GM19240 (cell line): ENCODE results near the gene TRIM2.

ENCODE experiments used
- DNase-seq: peaks from one replicate; pipeline ENCODE4 v3.0.0; 2011; ENCODE audit warnings: low spot score; ENCODE audit not compliant: insufficient read length

The TRIM2 gene

GRCh38 chr4:153275380-153276276, 71.4 kb downstream of the TRIM2 start:
- no peak for DNase-seq

- DNase-seq: no peak
These were observed 72.7 kb downstream of the TRIM2 start for GRCh38 chr4:153276971-153277370.

DNA sequence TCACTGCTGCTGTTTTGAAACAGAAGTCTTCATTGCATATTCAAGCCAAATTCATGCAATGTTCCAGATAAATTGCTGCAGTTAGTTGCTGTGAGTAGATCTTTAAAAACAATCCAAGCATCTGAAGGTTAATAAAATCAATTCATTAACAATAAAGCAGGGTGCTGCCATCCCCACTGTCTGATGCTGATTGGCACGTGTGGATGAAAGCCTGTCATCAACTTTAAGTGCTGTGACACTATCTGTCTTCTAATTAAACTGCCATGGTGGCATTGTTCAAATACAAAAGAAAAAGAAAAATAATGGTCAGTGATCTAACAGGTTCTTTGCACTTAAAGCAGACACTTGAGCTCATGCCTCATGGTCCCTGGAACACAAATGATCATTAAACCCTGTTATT, 77.2 kb downstream of the TRIM2 start:
- no peak for DNase-seq

DNA sequence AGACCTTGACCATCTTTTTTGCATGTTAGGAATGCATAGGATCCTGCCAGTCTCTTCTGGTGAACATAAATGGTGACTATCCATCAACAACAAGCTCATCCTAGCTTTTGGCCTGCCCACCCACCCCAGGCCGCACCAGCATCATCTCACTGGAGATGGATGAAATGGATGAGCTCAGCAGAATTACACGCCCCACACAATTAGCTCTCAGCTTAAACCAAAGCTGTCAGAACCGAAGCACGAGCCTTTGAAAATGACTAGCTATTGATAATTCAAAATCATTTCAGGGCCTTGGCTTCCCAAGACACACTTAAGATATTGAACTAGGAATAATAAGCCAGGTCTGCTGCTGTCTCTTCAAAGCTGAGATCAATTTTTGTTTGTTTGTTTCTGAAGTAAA, 77.8 kb downstream of the TRIM2 start:
- DNase-seq: no peak

- no peak for DNase-seq
These were observed 79.0 kb downstream of the TRIM2 start for GRCh38 chr4:153283260-153283659.

DNA sequence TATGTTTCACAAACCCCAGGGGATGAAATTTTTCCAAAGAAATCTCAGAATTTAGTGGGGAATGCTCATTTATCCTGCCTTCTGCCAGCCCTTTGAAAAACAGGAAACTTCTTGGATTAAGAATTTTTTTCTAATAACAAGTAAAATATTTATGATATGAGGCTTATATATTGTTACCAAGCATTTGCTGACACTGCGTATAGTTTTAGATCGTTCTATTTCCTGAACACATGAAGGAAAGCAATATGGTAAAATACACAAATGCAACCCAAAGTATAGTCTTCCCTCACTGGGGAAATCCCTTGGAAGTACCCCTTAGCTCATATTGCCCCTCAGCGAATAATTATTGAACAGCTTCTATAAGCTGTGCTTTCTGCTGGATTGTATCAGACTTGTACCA, 85.9 kb downstream of the TRIM2 start:
- no peak for DNase-seq

GRCh38 chr4:153291562-153291961, 87.3 kb downstream of the TRIM2 start:
- no peak for DNase-seq

- DNase-seq: no peak
These were observed 88.9 kb downstream of the TRIM2 start for GRCh38 chr4:153292897-153293741.

GRCh38 chr4:153293742-153294057, 89.5 kb downstream of the TRIM2 start:
- no peak for DNase-seq

GRCh38 chr4:153294631-153295030, 90.4 kb downstream of the TRIM2 start:
- DNase-seq: no peak

GRCh38 chr4:153295131-153295755, 91.0 kb downstream of the TRIM2 start:
- no peak for DNase-seq

- DNase-seq: no peak
These were observed 92.0 kb downstream of the TRIM2 start for GRCh38 chr4:153296040-153296823.

DNA sequence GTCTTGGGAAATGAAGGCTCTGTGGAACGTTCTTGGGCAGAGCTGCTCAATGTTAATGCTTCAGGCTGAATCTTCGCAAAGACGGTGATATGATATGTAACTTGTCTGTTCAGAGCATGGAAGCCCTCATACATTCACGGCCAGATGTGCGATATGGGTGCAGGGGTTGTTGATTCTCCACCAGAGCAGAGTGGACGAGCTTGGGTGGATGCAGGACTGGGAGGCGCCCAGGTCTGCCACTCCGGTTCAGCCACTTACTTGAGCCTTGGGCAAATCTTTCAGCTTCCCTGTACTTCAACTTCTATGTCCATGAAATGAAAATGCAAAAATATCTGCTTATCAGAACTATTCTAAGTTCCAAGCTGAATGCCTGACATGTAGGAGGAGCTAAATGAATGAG, 92.9 kb downstream of the TRIM2 start:
- no peak for DNase-seq

DNA sequence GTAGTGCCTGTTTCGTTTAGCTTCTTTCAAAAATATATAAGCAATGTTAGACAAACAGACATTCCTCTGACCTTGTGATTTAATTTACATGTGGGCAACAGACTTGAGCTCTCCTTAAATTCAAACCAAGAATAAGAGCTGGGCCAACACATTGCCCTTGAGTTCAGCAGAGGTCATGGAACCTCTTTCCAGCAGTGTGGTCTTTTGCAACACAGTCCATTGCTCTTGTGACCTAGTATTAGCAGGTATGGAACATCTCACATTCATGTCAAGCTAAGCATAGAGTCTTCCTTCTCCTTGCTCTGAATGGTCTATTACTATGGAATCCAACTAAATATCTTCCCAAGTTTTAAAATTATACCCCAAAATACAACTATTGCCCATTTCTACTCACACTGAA, 106.5 kb downstream of the TRIM2 start:
- no peak for DNase-seq

DNA sequence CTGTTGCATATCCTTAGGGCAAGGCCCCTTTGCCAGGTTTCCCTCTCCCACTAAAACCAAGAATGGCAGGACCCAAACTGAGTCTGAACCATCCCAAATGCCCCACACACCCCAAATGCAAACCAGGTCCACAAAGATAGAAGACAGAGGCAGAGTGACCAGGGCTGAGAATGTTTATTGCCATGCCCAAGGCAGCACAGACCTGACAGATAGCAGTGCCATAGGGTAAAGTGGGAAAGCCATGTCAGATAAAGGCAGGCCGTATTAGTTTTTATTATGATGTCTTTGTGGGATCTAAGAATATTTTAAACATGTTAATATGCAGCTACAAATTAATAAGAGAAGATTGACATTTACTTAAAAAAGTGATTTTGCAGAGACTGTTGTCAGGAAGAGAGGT, 110.7 kb downstream of the TRIM2 start:
- DNase-seq: no peak

- DNase-seq: peak; percentile 5
These were observed 114.6 kb downstream of the TRIM2 start for GRCh38 chr4:153318696-153319320.

DNA sequence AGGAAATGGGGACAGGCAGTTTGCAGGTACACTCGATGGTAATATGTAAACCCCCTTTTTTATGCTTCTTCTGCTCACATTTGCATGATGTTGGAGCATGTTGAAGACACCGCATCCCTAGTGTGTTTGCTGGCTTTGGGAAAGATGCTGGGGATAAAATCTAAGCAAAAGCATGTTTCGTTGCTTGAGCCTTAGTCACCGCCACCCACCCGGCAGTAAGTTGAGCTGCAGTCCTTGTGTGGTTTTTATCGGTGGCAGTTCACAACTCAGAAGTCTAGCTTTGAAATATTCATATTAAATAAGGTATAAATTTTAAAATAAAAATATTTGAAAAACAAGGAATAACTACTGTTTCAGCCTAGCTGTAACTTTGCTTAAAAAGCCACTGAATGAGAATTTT, 118.5 kb downstream of the TRIM2 start:
- no peak for DNase-seq

DNA sequence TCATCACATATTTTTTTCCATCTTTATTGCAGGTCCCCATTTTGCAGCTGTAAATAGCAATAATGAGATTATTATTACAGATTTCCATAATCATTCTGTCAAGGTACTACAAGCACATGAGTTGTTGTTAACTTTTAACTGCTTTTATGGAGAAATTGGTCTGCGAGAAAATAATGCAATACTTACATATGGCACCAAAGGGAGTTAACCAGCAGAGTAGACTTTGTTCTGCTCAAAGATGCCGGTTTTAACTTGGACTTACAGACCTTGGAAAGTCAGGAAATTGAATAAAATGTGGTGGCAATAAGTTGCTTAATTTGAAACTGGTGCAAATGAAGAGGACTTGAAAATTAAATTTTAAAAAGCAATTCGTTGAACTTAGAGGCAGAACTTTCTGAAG, 119.8 kb downstream of the TRIM2 start:
- DNase-seq: no peak

DNA sequence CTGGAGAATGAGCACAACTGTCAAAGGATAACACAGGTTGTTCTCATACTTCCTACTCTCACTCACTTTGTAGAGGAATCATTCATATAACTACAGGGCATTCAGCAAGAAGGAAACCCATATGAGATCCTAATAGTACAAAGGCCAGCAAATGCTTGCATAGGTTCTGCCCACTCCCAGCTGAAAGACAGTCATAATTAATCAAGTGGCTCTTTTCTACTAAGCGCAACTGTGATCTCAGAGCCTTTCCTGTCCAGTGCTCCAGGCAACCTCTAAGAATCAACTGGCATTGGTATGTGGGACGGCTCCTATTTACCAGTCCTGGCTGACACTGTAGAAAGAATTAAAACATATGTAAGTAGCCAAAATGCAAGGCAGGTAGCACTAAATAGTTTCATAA, 121.3 kb downstream of the TRIM2 start:
- no peak for DNase-seq

DNA sequence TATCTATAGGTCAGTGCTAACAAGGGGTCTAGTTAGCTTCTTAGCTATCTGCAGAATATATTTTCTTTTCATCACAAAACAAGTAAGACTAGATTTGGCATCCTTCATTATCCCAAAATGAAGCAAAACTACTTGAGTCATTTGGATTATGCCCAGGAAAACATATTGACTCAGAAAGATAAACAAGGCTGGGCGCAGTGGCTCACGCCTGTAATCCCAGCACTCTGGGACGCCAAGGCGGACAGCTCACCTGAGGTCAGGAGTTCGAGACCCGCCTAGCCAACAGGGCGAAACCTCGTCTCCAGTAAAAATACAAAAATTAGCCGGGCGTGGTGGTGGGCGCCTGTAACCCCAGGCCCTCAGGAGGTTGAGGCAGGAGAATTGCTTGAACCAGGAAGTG, 122.3 kb downstream of the TRIM2 start:
- no peak for DNase-seq

DNA sequence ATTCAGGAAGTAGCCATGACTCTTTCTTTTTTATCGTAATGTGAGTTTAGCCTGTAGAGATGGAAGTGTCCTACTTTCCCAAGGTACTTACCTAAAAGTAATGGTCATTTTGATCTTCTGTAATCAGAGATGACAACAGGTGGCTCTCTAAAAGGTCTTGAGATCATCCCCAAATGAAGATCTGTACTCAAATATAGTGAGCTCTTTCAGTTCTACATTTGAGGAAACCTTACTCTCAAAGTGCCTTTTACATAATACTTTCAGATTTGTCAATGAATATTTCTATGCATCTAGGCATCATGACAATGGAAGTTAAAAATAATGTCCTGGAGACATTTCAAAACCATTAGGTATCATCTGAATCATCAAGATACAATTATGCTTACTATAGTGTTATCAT, 123.0 kb downstream of the TRIM2 start:
- DNase-seq: no peak
